H9 (cell line): ENCODE results near the gene KLK15. TPM values are rescaled to one million over a fixed set of nuclear protein-coding genes. Genes with fewer than 3 reads are reported as not detected.

ENCODE experiments used
- DNase-seq: peaks from one replicate; pipeline ENCODE4 v3.0.0-alpha.2; 2017
- H2AFZ ChIP-seq: one replicate; pipeline ENCODE4 v1.6.1; 2013; ENCODE audit warnings: mild to moderate bottlenecking, low read length, control low read depth, moderate library complexity
- H2AK5ac ChIP-seq: 2 replicates; pipeline ENCODE4 v1.6.1; 2013; ENCODE audit warnings: low read length, control low read depth, mixed read lengths; ENCODE audit not compliant: insufficient read length
- H2BK120ac ChIP-seq: one replicate; pipeline ENCODE4 v1.6.1; 2013; ENCODE audit warnings: low read depth, mild to moderate bottlenecking, low read length, control low read depth, inconsistent platforms; ENCODE audit not compliant: poor library complexity, severe bottlenecking
- H2BK12ac ChIP-seq: 2 replicates; pipeline ENCODE4 v1.6.1; 2013; ENCODE audit warnings: low read length, control low read depth, mixed read lengths, low read depth; ENCODE audit not compliant: insufficient read length
- H2BK15ac ChIP-seq: 2 replicates; pipeline ENCODE4 v1.6.1; 2013; ENCODE audit warnings: low read depth, low read length, control low read depth
- H2BK20ac ChIP-seq: one replicate; pipeline ENCODE4 v1.6.1; 2013; ENCODE audit warnings: low read depth, mild to moderate bottlenecking, low read length, control low read depth, inconsistent platforms; ENCODE audit not compliant: poor library complexity, severe bottlenecking
- H2BK5ac ChIP-seq: 2 replicates; pipeline ENCODE4 v1.6.1; 2013; ENCODE audit warnings: low read length, control low read depth, mixed read lengths; ENCODE audit not compliant: insufficient read length
- H3K14ac ChIP-seq: 2 replicates; pipeline ENCODE4 v1.6.1; 2013; ENCODE audit warnings: low read length, control low read depth; ENCODE audit not compliant: insufficient read depth
- H3K18ac ChIP-seq: 2 replicates; pipeline ENCODE4 v1.6.1; 2013; ENCODE audit warnings: low read depth, mild to moderate bottlenecking, mixed read lengths, low read length, control low read depth; ENCODE audit not compliant: insufficient read length
- H3K23ac ChIP-seq: 2 replicates; pipeline ENCODE4 v1.6.1; 2013; ENCODE audit warnings: low read length, control low read depth, mixed read lengths, low read depth; ENCODE audit not compliant: insufficient read length
- H3K23me2 ChIP-seq: 2 replicates; pipeline ENCODE4 v1.6.1; 2013; ENCODE audit warnings: low read depth, mild to moderate bottlenecking, mixed read lengths, low read length, control low read depth; ENCODE audit not compliant: insufficient read length, poor library complexity, severe bottlenecking
- H3K27ac ChIP-seq: 2 replicates; pipeline ENCODE4 v1.5.1; 2013; ENCODE audit warnings: low read length, control low read depth, mixed read lengths, low read depth; ENCODE audit not compliant: insufficient read length
- H3K27me3 ChIP-seq: 2 replicates; pipeline ENCODE4 v1.6.1; 2013; ENCODE audit warnings: low read length, control low read depth, inconsistent platforms; ENCODE audit not compliant: insufficient read depth
- H3K4ac ChIP-seq: 2 replicates; pipeline ENCODE4 v1.6.1; 2013; ENCODE audit warnings: low read depth, mild to moderate bottlenecking, control low read depth, inconsistent platforms, low read length, moderate library complexity
- H3K4me1 ChIP-seq: 2 replicates; pipeline ENCODE4 v1.6.1; 2013; ENCODE audit warnings: low read length, control low read depth, inconsistent platforms; ENCODE audit not compliant: insufficient read depth
- H3K4me2 ChIP-seq: 2 replicates; pipeline ENCODE4 v1.6.1; 2013; ENCODE audit warnings: low read length, control low read depth, mixed read lengths; ENCODE audit not compliant: insufficient read length, insufficient read depth
- H3K56ac ChIP-seq: 2 replicates; pipeline ENCODE4 v1.6.1; 2013; ENCODE audit warnings: low read depth, mild to moderate bottlenecking, mixed read lengths, low read length, control low read depth; ENCODE audit not compliant: insufficient read length
- H3K79me1 ChIP-seq: 2 replicates; pipeline ENCODE4 v1.6.1; 2013; ENCODE audit warnings: low read depth, mild to moderate bottlenecking, moderate library complexity, low read length, control low read depth, inconsistent platforms; ENCODE audit not compliant: insufficient read depth, poor library complexity, severe bottlenecking
- H3K79me2 ChIP-seq: 2 replicates; pipeline ENCODE4 v1.6.1; 2013; ENCODE audit warnings: low read length, control low read depth, inconsistent platforms; ENCODE audit not compliant: insufficient read depth
- H3K9ac ChIP-seq: 2 replicates; pipeline ENCODE4 v1.6.1; 2013; ENCODE audit warnings: low read length, control low read depth, mixed read lengths; ENCODE audit not compliant: insufficient read length; ENCODE audit errors: extremely low read depth
- H3K9me3 ChIP-seq: one replicate; pipeline ENCODE4 v1.6.1; 2013; ENCODE audit warnings: low read depth, low read length, inconsistent platforms; ENCODE audit not compliant: control insufficient read depth
- H3T11ph ChIP-seq: one replicate; pipeline ENCODE4 v1.6.1; 2013; ENCODE audit warnings: mild to moderate bottlenecking, low read length, control low read depth, inconsistent platforms
- H4K20me1 ChIP-seq: one replicate; pipeline ENCODE4 v1.6.1; 2013; ENCODE audit not compliant: control insufficient read depth, insufficient read length, insufficient read depth
- H4K5ac ChIP-seq: 2 replicates; pipeline ENCODE4 v1.6.1; 2013; ENCODE audit warnings: low read depth, mild to moderate bottlenecking, mixed read lengths, low read length, control low read depth; ENCODE audit not compliant: insufficient read length
- H4K8ac ChIP-seq: replicated peaks from 2 replicates; pipeline ENCODE4 v1.6.1; 2013; ENCODE audit warnings: low read length, control low read depth, mixed read lengths, low read depth; ENCODE audit not compliant: insufficient read length
- H4K91ac ChIP-seq: 2 replicates; pipeline ENCODE4 v1.6.1; 2013; ENCODE audit warnings: low read depth, mild to moderate bottlenecking, moderate library complexity, mixed read lengths, low read length, control low read depth; ENCODE audit not compliant: insufficient read length
- H3K27ac Mint-ChIP-seq, 3 experiments: 2 replicates in 2 of 3; 3 replicates in 1 of 3; pipeline ENCODE4 v1.8.0; 2020 to 2021; ENCODE audit warnings: mixed read lengths in 3 of 3, mild to moderate bottlenecking in 1 of 3, moderate library complexity in 1 of 3
- H3K27me3 Mint-ChIP-seq: 2 replicates; pipeline ENCODE4 v1.8.0; 2021; ENCODE audit warnings: low read depth, mild to moderate bottlenecking, moderate library complexity, mixed read lengths
- H3K36me3 Mint-ChIP-seq, 3 experiments: 2 replicates in 2 of 3; 3 replicates in 1 of 3; pipeline ENCODE4 v1.8.0; 2020 to 2021; ENCODE audit warnings: low read depth in 3 of 3, mixed read lengths in 3 of 3; ENCODE audit not compliant: insufficient read depth in 1 of 3
- H3K4me1 Mint-ChIP-seq, 2 experiments: 2 replicates each; pipeline ENCODE4 v1.8.0; 2020; ENCODE audit warnings: mixed read lengths in 2 of 2
- H3K4me3 Mint-ChIP-seq, 2 experiments: 2 replicates in 1 of 2; 3 replicates in 1 of 2; pipeline ENCODE4 v1.8.0; 2020 to 2021; ENCODE audit warnings: mild to moderate bottlenecking in 2 of 2, mixed read lengths in 2 of 2, moderate library complexity in 1 of 2
- H3K9me3 Mint-ChIP-seq, 2 experiments: 2 replicates in 1 of 2; 3 replicates in 1 of 2; pipeline ENCODE4 v1.8.0; 2020; ENCODE audit warnings: mild to moderate bottlenecking in 2 of 2, mixed read lengths in 2 of 2, moderate library complexity in 1 of 2
- WGBS: extraction: QIAGEN DNeasy Blood & Tissue Kit; methylation state at CpG from one replicate; pipeline ENCODE4 v1.1.7; 2013; ENCODE audit warnings: missing lambda C conversion rate, low lambda C conversion rate, mixed read lengths; ENCODE audit not compliant: insufficient read length; ENCODE audit errors: extremely low coverage; 5-methylcytosine and 5-hydroxymethylcytosine counted together
- total RNA-seq: library from RNA; stranded (reverse); gene quantifications from 2 replicates; pipeline ENCODE4 v1.2.1, GENCODE V29; 2021
- TF ChIP-seq, protein P1 (sequence below): fragments of 200-600 bp; sonication (generic); conservative IDR thresholded peaks from 3 replicates; pipeline ENCODE4 v1.8.0; 2021; ENCODE audit warnings: antibody characterized with exemption, mild to moderate bottlenecking

Gene KLK15
- total RNA-seq, 1 experiment from 2014 or later = not detected

DNA sequence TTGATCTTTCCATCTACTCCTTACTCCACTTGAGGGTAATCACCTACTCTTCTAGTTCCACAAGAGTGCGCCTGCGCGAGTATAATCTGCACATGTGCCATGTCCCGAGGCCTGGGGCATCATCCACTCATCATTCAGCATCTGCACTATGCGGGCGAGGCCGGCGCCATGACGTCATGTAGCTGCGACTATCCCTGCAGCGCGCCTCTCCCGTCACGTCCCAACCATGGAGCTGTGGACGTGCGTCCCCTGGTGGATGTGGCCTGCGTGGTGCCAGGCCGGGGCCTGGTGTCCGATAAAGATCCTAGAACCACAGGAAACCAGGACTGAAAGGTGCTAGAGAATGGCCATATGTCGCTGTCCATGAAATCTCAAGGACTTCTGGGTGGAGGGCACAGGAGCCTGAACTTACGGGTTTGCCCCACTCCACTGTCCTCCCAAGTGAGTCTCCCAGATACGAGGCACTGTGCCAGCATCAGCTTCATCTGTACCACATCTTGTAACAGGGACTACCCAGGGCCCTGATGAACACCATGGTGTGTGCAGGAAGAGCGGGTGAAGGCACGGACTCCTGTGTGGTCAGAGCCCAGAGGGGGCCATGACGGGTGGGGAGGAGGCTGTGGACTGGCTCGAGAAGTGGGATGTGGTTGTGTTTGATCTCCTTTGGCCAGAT is 37.2 kb upstream of the KLK15 start:
- peaks cover 70% of the 10 kb centered on the region for H3K27me3 Mint-ChIP-seq

More for the DNA sequence above, 37.2 kb upstream of the KLK15 start:
- Histone ChIP-seq H3K9ac (no peak overlapping the region), H2BK5ac (no peak overlapping the region), H2AK5ac (no peak overlapping the region), H2BK120ac (no peak overlapping the region), H4K20me1 (no peaks in the 10 kb centered on the region), H4K91ac (no peak overlapping the region), H3K4me1 (no peaks in the 10 kb centered on the region), H3K14ac (no peak overlapping the region), H3K27me3 (peaks cover 3% of the 10 kb centered on the region; the same call in 1 of the 2 replicates), H3K18ac (no peak overlapping the region), H3K23ac (no peak overlapping the region), H2AFZ (no peak overlapping the region), H3K56ac (no peak overlapping the region), H4K5ac (no peak overlapping the region), H2BK15ac (no peak overlapping the region), H3K79me2 (no peaks in the 10 kb centered on the region), H3T11ph (no peak overlapping the region), H4K8ac (no peak overlapping the region), H3K4me2 (no peak overlapping the region), H3K23me2 (no peaks in the 10 kb centered on the region), H3K9me3 (no peaks in the 10 kb centered on the region), H3K79me1 (no peaks in the 10 kb centered on the region), H3K27ac (no peak overlapping the region), H2BK12ac (no peak overlapping the region), H3K4ac (no peak overlapping the region), H2BK20ac (no peak overlapping the region)
- H3K27ac Mint-ChIP-seq = peak overlapping the region in 1 of 3 experiments; percentile 82; a peak in 2 of 7 replicates
- H3K9me3 Mint-ChIP-seq = no peaks in the 10 kb centered on the region; a peak in 1 of 5 replicates
- DNase-seq = peak; percentile 71
- TF ChIP-seq, protein P1, sequence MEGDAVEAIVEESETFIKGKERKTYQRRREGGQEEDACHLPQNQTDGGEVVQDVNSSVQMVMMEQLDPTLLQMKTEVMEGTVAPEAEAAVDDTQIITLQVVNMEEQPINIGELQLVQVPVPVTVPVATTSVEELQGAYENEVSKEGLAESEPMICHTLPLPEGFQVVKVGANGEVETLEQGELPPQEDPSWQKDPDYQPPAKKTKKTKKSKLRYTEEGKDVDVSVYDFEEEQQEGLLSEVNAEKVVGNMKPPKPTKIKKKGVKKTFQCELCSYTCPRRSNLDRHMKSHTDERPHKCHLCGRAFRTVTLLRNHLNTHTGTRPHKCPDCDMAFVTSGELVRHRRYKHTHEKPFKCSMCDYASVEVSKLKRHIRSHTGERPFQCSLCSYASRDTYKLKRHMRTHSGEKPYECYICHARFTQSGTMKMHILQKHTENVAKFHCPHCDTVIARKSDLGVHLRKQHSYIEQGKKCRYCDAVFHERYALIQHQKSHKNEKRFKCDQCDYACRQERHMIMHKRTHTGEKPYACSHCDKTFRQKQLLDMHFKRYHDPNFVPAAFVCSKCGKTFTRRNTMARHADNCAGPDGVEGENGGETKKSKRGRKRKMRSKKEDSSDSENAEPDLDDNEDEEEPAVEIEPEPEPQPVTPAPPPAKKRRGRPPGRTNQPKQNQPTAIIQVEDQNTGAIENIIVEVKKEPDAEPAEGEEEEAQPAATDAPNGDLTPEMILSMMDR = peak; percentile 55
- no peaks in the 10 kb centered on the region for H3K36me3 Mint-ChIP-seq
- H3K4me3 Mint-ChIP-seq = no peak overlapping the region
- H3K4me1 Mint-ChIP-seq = no peaks in the 10 kb centered on the region
- WGBS = no CpG with 5 or more reads among the region's 26 CpGs
